Caco-2 (cell line): ENCODE data around the gene LIMS1. TPM values are rescaled to one million over a fixed set of nuclear protein-coding genes. Genes with fewer than 3 reads are reported as not detected.

Source experiments
- BruUV-seq: library from RNA; stranded (reverse); fragments of 400-500 nt; replicated peaks from 2 replicates; lab custom pipeline; 2021; lab: Mats Ljungman, UMichigan
- CTCF ChIA-PET: fragments of 300-600 bp; sonication (Branson Sonifier 250); formaldehyde crosslinking; loops from one replicate; lab custom pipeline; 2022; ENCODE audit warnings: antibody characterized with exemption; lab: Charles Lee
- POLR2A ChIA-PET: fragments of 300-600 bp; sonication (Branson Sonifier 250); formaldehyde crosslinking; loops from one replicate; lab custom pipeline; 2022; ENCODE audit warnings: antibody characterized with exemption; lab: Charles Lee
- DNase-seq, 2 experiments: peaks; one replicate each; pipeline versions ENCODE4 v3.0.0 to v3.0.0-alpha.2; 2020 to 2022
- H3K27me3 ChIP-seq: replicated peaks from 2 replicates; pipeline ENCODE4 v1.6.0; 2011; ENCODE audit warnings: low read length; ENCODE audit not compliant: control insufficient read depth, insufficient read depth
- H3K36me3 ChIP-seq: 2 replicates; pipeline ENCODE4 v1.5.1; 2011; ENCODE audit warnings: low read length; ENCODE audit not compliant: control insufficient read depth, insufficient read depth
- H3K4me1 ChIP-seq: fragments of 250-450 bp; sonication (Bioruptor Pico); 2 replicates; pipeline ENCODE4 v1.5.1; 2020; ENCODE audit warnings: mild to moderate bottlenecking
- H3K4me3 ChIP-seq: 2 replicates; pipeline ENCODE4 v1.5.1; 2011; ENCODE audit warnings: low read depth, mild to moderate bottlenecking, control low read depth, low read length
- H3K9me3 ChIP-seq: fragments of 250-450 bp; sonication (Bioruptor Pico); 2 replicates; pipeline ENCODE4 v1.5.1; 2020; ENCODE audit warnings: mild to moderate bottlenecking, moderate library complexity
- H3K27ac Mint-ChIP-seq: one replicate; pipeline ENCODE4 v1.8.0; 2022; ENCODE audit warnings: mixed read lengths; ENCODE audit not compliant: unreplicated experiment
- H3K27me3 Mint-ChIP-seq: one replicate; pipeline ENCODE4 v1.8.0; 2022; ENCODE audit warnings: mixed read lengths; ENCODE audit not compliant: insufficient read depth, unreplicated experiment
- H3K36me3 Mint-ChIP-seq: one replicate; pipeline ENCODE4 v1.8.0; 2022; ENCODE audit warnings: mild to moderate bottlenecking, mixed read lengths; ENCODE audit not compliant: insufficient read depth, unreplicated experiment
- H3K4me1 Mint-ChIP-seq: one replicate; pipeline ENCODE4 v1.8.0; 2022; ENCODE audit warnings: low read depth, mixed read lengths; ENCODE audit not compliant: unreplicated experiment
- H3K4me3 Mint-ChIP-seq: one replicate; pipeline ENCODE4 v1.8.0; 2022; ENCODE audit warnings: mild to moderate bottlenecking, moderate library complexity, mixed read lengths; ENCODE audit not compliant: unreplicated experiment
- H3K9me3 Mint-ChIP-seq: one replicate; pipeline ENCODE4 v1.8.0; 2022; ENCODE audit warnings: mixed read lengths; ENCODE audit not compliant: unreplicated experiment
- CTCF ChIP-seq, 2 experiments: fragments of 200-600 bp in 1 of 2; IDR thresholded peaks; 1 replicate in 1 of 2; 2 replicates in 1 of 2; pipeline versions ENCODE4 v1.5.1 to v1.8.0; 2011 to 2022; ENCODE audit warnings: antibody characterized with exemption in 1 of 2, control low read depth in 1 of 2, inconsistent platforms in 1 of 2, low read depth in 1 of 2, low read length in 1 of 2, mild to moderate bottlenecking in 1 of 2, moderate library complexity in 1 of 2; ENCODE audit not compliant: insufficient read depth in 1 of 2, severe bottlenecking in 1 of 2, unreplicated experiment in 1 of 2
- intact Hi-C: fragments of 100-400 bp; cut with micrococcal nuclease; formaldehyde crosslinking; loops from one replicate; pipeline ENCODE4 v1.10.0; 2022; ENCODE audit not compliant: unreplicated experiment
- total RNA-seq: library from RNA; stranded (reverse); gene quantifications from 2 replicates; pipeline ENCODE4 v1.2.3, GENCODE V29; 2022

LIMS1 gene
- total RNA-seq, 1 experiment from 2014 or later, result 75.2 TPM

- Histone ChIP-seq H3K36me3 (no peaks in the 10 kb centered on the region), H3K27me3 (no peaks in the 10 kb centered on the region), H3K9me3 (no peaks in the 10 kb centered on the region), H3K4me3 (no peak overlapping the region), H3K4me1 (peaks cover 30% of the 10 kb centered on the region)
- Mint-ChIP-seq H3K36me3 (peaks cover 6% of the 10 kb centered on the region), H3K4me3 (no peak overlapping the region), H3K27ac (no peak overlapping the region), H3K9me3 (no peaks in the 10 kb centered on the region), H3K27me3 (no peaks in the 10 kb centered on the region), H3K4me1 (peaks cover 22% of the 10 kb centered on the region)
- ChIA-PET CTCF (no interaction called here), POLR2A (no interaction called here)
- no peak for DNase-seq
- intact Hi-C loops, result no loop called here
- no peak for TF ChIP-seq CTCF (IDR thresholded peaks at IDR 0.05; ENCODE audit: insufficient read depth in 1 of 2, low read depth in 1 of 2, low read length in 1 of 2, severe bottlenecking in 1 of 2, unreplicated experiment in 1 of 2)
- no TSS peak for BruUV-seq
Observed at GRCh38 chr2:108630567-108631405, 96.5 kb downstream of the LIMS1 start.

GRCh38 chr2:108632332-108633160 lies 98.3 kb downstream of the LIMS1 start:
- ChIA-PET POLR2A (no interaction called here), CTCF (interaction anchor here (0.9 kb wide), 1 partner anchor 9 kb away, joined by 3 read pairs; no protein-coding TSS in a partner anchor)
- Mint-ChIP-seq H3K9me3 (no peaks in the 10 kb centered on the region), H3K27ac (no peak overlapping the region), H3K36me3 (peaks cover 6% of the 10 kb centered on the region), H3K4me3 (no peak overlapping the region), H3K4me1 (peaks cover 24% of the 10 kb centered on the region), H3K27me3 (no peaks in the 10 kb centered on the region)
- no peaks in the 10 kb centered on the region for H3K9me3 ChIP-seq
- no peak for DNase-seq
- no peaks in the 10 kb centered on the region for H3K27me3 ChIP-seq
- H3K4me3 ChIP-seq, result no peak overlapping the region
- no TSS peak for BruUV-seq
- peaks cover 42% of the 10 kb centered on the region for H3K4me1 ChIP-seq
- intact Hi-C loops, result no loop called here
- H3K36me3 ChIP-seq, result no peaks in the 10 kb centered on the region
- TF ChIP-seq CTCF (IDR thresholded peaks at IDR 0.05; ENCODE audit: insufficient read depth in 1 of 2, low read depth in 1 of 2, low read length in 1 of 2, severe bottlenecking in 1 of 2, unreplicated experiment in 1 of 2), result no peak

GRCh38 chr2:108633409-108633808 lies 99.1 kb downstream of the LIMS1 start:
- H3K4me3 ChIP-seq, result no peak overlapping the region
- no TSS peak for BruUV-seq
- Mint-ChIP-seq H3K9me3 (no peaks in the 10 kb centered on the region), H3K27me3 (no peaks in the 10 kb centered on the region), H3K4me1 (peaks cover 24% of the 10 kb centered on the region), H3K4me3 (no peak overlapping the region), H3K27ac (no peak overlapping the region), H3K36me3 (peaks cover 6% of the 10 kb centered on the region)
- no peak for TF ChIP-seq CTCF (IDR thresholded peaks at IDR 0.05; ENCODE audit: insufficient read depth in 1 of 2, low read depth in 1 of 2, low read length in 1 of 2, severe bottlenecking in 1 of 2, unreplicated experiment in 1 of 2)
- no peak for DNase-seq
- ChIA-PET POLR2A (no interaction called here), CTCF (interaction anchor here (0.7 to 0.9 kb wide), 2 partner anchors 10 to 24 kb away, joined by 3 read pairs; no protein-coding TSS in a partner anchor)
- no peaks in the 10 kb centered on the region for H3K9me3 ChIP-seq
- no peaks in the 10 kb centered on the region for H3K36me3 ChIP-seq
- H3K4me1 ChIP-seq, result peaks cover 42% of the 10 kb centered on the region
- intact Hi-C loops, result no loop called here
- H3K27me3 ChIP-seq, result no peaks in the 10 kb centered on the region
